Liver (tissue), 9 donors: ENCODE results near the gene WNT10A. TPM values are rescaled to one million over a fixed set of nuclear protein-coding genes. Genes with fewer than 3 reads are reported as not detected.

Source experiments
- DNase-seq: peaks from one replicate; pipeline ENCODE4 v3.0.0-alpha.2; 2017; ENCODE audit warnings: low spot score
- H3K27ac ChIP-seq, 2 donors: one replicate each; pipeline ENCODE4 v1.7.0; 2013; ENCODE audit warnings: inconsistent platforms in 2 of 2, low read length in 2 of 2, control low read depth in 1 of 2, low read depth in 1 of 2, mild to moderate bottlenecking in 1 of 2
- H3K27me3 ChIP-seq, 4 donors: one replicate each; pipeline versions ENCODE4 v1.6.1 to v1.7.0; 2013; ENCODE audit warnings: low read length in 3 of 4, inconsistent platforms in 1 of 4, mild to moderate bottlenecking in 1 of 4, moderate library complexity in 1 of 4; ENCODE audit not compliant: control insufficient read depth in 4 of 4, insufficient read depth in 4 of 4
- H3K36me3 ChIP-seq, 4 donors: one replicate each; pipeline versions ENCODE4 v1.6.1 to v1.7.0; 2013; ENCODE audit warnings: low read length in 3 of 4, mild to moderate bottlenecking in 3 of 4, low read depth in 1 of 4, moderate library complexity in 1 of 4; ENCODE audit not compliant: control insufficient read depth in 4 of 4, insufficient read depth in 3 of 4
- H3K4me1 ChIP-seq, 4 donors: one replicate each; pipeline versions ENCODE4 v1.6.1 to v1.7.0; 2013; ENCODE audit warnings: low read length in 3 of 4, mild to moderate bottlenecking in 3 of 4, moderate library complexity in 1 of 4; ENCODE audit not compliant: control insufficient read depth in 4 of 4, insufficient read depth in 4 of 4
- H3K4me3 ChIP-seq, 3 donors: one replicate each; pipeline versions ENCODE4 v1.6.1 to v1.7.0; 2013; ENCODE audit warnings: low read length in 3 of 3, control low read depth in 1 of 3, low read depth in 1 of 3, mild to moderate bottlenecking in 1 of 3
- H3K9ac ChIP-seq, 2 donors: one replicate each; pipeline ENCODE4 v1.7.0; 2013; ENCODE audit warnings: low read length in 2 of 2, mild to moderate bottlenecking in 2 of 2, moderate library complexity in 2 of 2, control low read depth in 1 of 2, low read depth in 1 of 2
- H3K9me3 ChIP-seq, 4 donors: one replicate each; pipeline versions ENCODE4 v1.6.1 to v1.7.0; 2013; ENCODE audit warnings: low read length in 3 of 4; ENCODE audit not compliant: control insufficient read depth in 4 of 4
- CTCF ChIP-seq: fragments of 150-350 bp; IDR thresholded peaks from 2 replicates; pipeline ENCODE4 v1.5.1; 2017; ENCODE audit warnings: improper control_type of control experiment, low read depth, low read length; ENCODE audit not compliant: missing input control
- EGR1 ChIP-seq, 2 donors: IDR thresholded peaks; 2 replicates each; pipeline ENCODE4 v1.6.1; 2016 to 2018; ENCODE audit warnings: antibody characterized with exemption in 2 of 2, low read depth in 2 of 2
- GABPA ChIP-seq, 2 donors: IDR thresholded peaks in 1 of 2; conservative IDR thresholded peaks in 1 of 2; 2 replicates each; pipeline ENCODE4 v1.6.1; 2016; ENCODE audit warnings: antibody characterized with exemption in 2 of 2, mild to moderate bottlenecking in 1 of 2, moderate library complexity in 1 of 2
- HNF4A ChIP-seq, 2 donors: conservative IDR thresholded peaks; 2 replicates each; pipeline ENCODE4 v1.6.1; 2016; ENCODE audit warnings: antibody characterized with exemption in 2 of 2, mild to moderate bottlenecking in 2 of 2
- JUND ChIP-seq, 2 donors: IDR thresholded peaks; 2 replicates each; pipeline ENCODE4 v1.6.1; 2016; ENCODE audit warnings: antibody characterized with exemption in 2 of 2
- RAD21 ChIP-seq, 2 donors: IDR thresholded peaks; 2 replicates each; pipeline ENCODE4 v1.6.1; 2016; ENCODE audit warnings: antibody characterized with exemption in 2 of 2, mild to moderate bottlenecking in 2 of 2
- RXRA ChIP-seq, 2 donors: IDR thresholded peaks; 2 replicates each; pipeline ENCODE4 v1.6.1; 2017 to 2018; ENCODE audit warnings: antibody characterized with exemption in 2 of 2, mild to moderate bottlenecking in 1 of 2
- SP1 ChIP-seq: IDR thresholded peaks from 2 replicates; pipeline ENCODE4 v1.6.1; 2018; ENCODE audit warnings: antibody characterized with exemption, mild to moderate bottlenecking
- TAF1 ChIP-seq: conservative IDR thresholded peaks from 2 replicates; pipeline ENCODE4 v1.6.1; 2016; ENCODE audit warnings: antibody characterized with exemption, mild to moderate bottlenecking
- WGBS: extraction: QIAGEN DNeasy Blood & Tissue Kit; methylation state at CpG from one replicate; pipeline ENCODE4 v1.1.7; 2013; 5-methylcytosine and 5-hydroxymethylcytosine counted together
- polyA plus RNA-seq, 2 donors: library from polyadenylated mRNA; stranded (reverse) in 1 of 2; unstranded in 1 of 2; fragments of 200-250 nt in 1 of 2; fragments of >200 nt in 1 of 2; fragmentation: Nextera tagmentation in 1 of 2; extraction: Ambion mirVana in 1 of 2; gene quantifications; one replicate each; pipeline versions ENCODE4 v1.2.1 to v1.2.3, GENCODE V29; 2013 to 2015
- total RNA-seq, 2 donors: library from RNA; depleted of rRNA; stranded (reverse); fragments of >200 nt; gene quantifications; one replicate each; pipeline ENCODE4 v1.2.3, GENCODE V29; 2014
- TF ChIP-seq, protein P1 (sequence below): IDR thresholded peaks from 2 replicates; pipeline ENCODE4 v1.6.1; 2016; ENCODE audit warnings: antibody characterized with exemption
- TF ChIP-seq, protein P2 (sequence below): IDR thresholded peaks from 2 replicates; pipeline ENCODE4 v1.6.1; 2016; ENCODE audit warnings: antibody characterized with exemption
- TF ChIP-seq, protein P3 (sequence below): IDR thresholded peaks from 2 replicates; pipeline ENCODE4 v1.6.1; 2016; ENCODE audit warnings: antibody characterized with exemption, mild to moderate bottlenecking
- donor health status: healthy.
- donor health status: healthy.
- donor health status: healthy.
- donor health status: healthy.
- donor health status: healthy.

Gene WNT10A
- total and polyA plus RNA-seq, 4 donors: 0.01 to 0.08 (median 0.05) TPM; not detected in 1

DNA sequence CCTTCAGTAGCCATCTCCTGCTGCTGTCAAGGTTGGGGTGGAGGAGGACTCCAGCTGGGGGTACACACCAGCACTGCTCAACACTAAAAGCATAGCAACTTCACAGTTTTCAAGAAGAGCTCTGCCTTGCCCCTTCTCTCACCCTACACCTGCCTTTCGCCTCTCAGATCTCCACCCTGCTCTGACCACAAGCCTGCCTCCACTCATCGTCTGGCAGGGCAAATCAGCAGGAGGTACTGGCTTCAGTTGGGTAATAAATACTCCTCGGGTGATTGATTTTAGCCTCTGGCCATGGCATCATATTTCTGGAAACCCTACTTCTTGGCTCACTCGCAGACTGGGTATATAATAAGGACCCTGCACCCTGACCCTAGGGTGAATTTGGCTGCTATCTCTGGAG is 46.0 kb upstream of the WNT10A start:
- H3K9ac ChIP-seq: no peak overlapping the region
- H3K4me3 ChIP-seq: no peak overlapping the region
- no peaks in the 10 kb centered on the region for H3K4me1 ChIP-seq
- H3K9me3 ChIP-seq: peaks cover 0 to 4% (median 0%) of the 10 kb centered on the region in 4 donors
- no peak for DNase-seq
- TF ChIP-seq CTCF (no peak), SP1 (no peak), RAD21 (IDR thresholded peaks at IDR 0.05) (no peak), RXRA (IDR thresholded peaks at IDR 0.05) (no peak), JUND (IDR thresholded peaks at IDR 0.05) (no peak), EGR1 (IDR thresholded peaks at IDR 0.05; ENCODE audit: low read depth in 2 of 2) (no peak), GABPA (IDR thresholded peaks at IDR 0.05 in 1 of 2, conservative IDR thresholded peaks at IDR 0.05 in 1 of 2) (no peak), HNF4A (conservative IDR thresholded peaks at IDR 0.05) (no peak), TAF1 (no peak)
- TF ChIP-seq, protein P1, sequence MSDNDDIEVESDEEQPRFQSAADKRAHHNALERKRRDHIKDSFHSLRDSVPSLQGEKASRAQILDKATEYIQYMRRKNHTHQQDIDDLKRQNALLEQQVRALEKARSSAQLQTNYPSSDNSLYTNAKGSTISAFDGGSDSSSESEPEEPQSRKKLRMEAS: no peak
- TF ChIP-seq, protein P2, sequence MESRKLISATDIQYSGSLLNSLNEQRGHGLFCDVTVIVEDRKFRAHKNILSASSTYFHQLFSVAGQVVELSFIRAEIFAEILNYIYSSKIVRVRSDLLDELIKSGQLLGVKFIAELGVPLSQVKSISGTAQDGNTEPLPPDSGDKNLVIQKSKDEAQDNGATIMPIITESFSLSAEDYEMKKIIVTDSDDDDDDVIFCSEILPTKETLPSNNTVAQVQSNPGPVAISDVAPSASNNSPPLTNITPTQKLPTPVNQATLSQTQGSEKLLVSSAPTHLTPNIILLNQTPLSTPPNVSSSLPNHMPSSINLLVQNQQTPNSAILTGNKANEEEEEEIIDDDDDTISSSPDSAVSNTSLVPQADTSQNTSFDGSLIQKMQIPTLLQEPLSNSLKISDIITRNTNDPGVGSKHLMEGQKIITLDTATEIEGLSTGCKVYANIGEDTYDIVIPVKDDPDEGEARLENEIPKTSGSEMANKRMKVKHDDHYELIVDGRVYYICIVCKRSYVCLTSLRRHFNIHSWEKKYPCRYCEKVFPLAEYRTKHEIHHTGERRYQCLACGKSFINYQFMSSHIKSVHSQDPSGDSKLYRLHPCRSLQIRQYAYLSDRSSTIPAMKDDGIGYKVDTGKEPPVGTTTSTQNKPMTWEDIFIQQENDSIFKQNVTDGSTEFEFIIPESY: no peak
- 78% methylated on average over 4 of the region's 4 CpGs for WGBS
- H3K27me3 ChIP-seq: no peaks in the 10 kb centered on the region
- no peaks in the 10 kb centered on the region for H3K36me3 ChIP-seq
- H3K27ac ChIP-seq: no peak overlapping the region

DNA sequence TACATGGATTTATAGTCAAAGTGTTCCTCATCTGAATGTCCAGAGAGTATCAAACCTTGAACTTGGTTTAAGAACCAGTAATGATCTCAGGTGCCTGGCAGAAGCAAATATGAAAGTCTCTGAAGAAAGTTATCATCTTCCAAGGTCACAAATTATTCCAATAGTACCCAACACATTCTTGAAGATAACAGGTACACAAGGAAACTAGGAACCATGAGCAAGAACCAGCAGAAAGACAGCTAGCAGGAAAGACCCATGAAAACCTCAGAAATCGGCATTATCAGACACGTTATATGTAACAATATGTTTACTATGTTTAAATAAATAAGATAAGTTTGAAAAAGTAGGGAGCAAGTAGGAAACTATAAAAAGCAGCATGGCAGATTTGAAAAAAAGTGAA is 43.2 kb upstream of the WNT10A start:
- no peak overlapping the region for H3K4me3 ChIP-seq
- no peaks in the 10 kb centered on the region for H3K36me3 ChIP-seq
- WGBS: 86% methylated on average over 2 of the region's 2 CpGs
- TF ChIP-seq, protein P3, sequence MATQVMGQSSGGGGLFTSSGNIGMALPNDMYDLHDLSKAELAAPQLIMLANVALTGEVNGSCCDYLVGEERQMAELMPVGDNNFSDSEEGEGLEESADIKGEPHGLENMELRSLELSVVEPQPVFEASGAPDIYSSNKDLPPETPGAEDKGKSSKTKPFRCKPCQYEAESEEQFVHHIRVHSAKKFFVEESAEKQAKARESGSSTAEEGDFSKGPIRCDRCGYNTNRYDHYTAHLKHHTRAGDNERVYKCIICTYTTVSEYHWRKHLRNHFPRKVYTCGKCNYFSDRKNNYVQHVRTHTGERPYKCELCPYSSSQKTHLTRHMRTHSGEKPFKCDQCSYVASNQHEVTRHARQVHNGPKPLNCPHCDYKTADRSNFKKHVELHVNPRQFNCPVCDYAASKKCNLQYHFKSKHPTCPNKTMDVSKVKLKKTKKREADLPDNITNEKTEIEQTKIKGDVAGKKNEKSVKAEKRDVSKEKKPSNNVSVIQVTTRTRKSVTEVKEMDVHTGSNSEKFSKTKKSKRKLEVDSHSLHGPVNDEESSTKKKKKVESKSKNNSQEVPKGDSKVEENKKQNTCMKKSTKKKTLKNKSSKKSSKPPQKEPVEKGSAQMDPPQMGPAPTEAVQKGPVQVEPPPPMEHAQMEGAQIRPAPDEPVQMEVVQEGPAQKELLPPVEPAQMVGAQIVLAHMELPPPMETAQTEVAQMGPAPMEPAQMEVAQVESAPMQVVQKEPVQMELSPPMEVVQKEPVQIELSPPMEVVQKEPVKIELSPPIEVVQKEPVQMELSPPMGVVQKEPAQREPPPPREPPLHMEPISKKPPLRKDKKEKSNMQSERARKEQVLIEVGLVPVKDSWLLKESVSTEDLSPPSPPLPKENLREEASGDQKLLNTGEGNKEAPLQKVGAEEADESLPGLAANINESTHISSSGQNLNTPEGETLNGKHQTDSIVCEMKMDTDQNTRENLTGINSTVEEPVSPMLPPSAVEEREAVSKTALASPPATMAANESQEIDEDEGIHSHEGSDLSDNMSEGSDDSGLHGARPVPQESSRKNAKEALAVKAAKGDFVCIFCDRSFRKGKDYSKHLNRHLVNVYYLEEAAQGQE: no peak
- no peak for TF ChIP-seq JUND (IDR thresholded peaks at IDR 0.05)
- H3K27me3 ChIP-seq: no peaks in the 10 kb centered on the region
- H3K9ac ChIP-seq: no peak overlapping the region
- no peak overlapping the region for H3K27ac ChIP-seq
- no peak for DNase-seq
- peaks cover 0 to 4% (median 0%) of the 10 kb centered on the region in 4 donors for H3K9me3 ChIP-seq
- H3K4me1 ChIP-seq: no peaks in the 10 kb centered on the region
